Right lobe of liver (tissue), 4 donors: ENCODE measurements around the gene TMEM271.

ENCODE experiments used
- POLR2A ChIP-seq: fragments of 450-650 bp; IDR thresholded peaks from one replicate; pipeline ENCODE4 v1.6.1; 2017; ENCODE audit warnings: antibody characterized with exemption, mild to moderate bottlenecking
- TF ChIP-seq, protein P1 (sequence below), 4 donors: fragments of 200-600 bp in 3 of 4; fragments of 450-650 bp in 1 of 4; IDR thresholded peaks; one replicate each; pipeline versions ENCODE4 v1.5.1 to v1.8.0; 2016 to 2022; ENCODE audit warnings: antibody characterized with exemption in 4 of 4, mild to moderate bottlenecking in 2 of 4
- donor health status: DM: no; HTN: no; CAD: no.
- donor health status: DM: no; HTN: no; CAD: no.
- donor health status: DM: no; HTN: yes; CAD: no.

DNA sequence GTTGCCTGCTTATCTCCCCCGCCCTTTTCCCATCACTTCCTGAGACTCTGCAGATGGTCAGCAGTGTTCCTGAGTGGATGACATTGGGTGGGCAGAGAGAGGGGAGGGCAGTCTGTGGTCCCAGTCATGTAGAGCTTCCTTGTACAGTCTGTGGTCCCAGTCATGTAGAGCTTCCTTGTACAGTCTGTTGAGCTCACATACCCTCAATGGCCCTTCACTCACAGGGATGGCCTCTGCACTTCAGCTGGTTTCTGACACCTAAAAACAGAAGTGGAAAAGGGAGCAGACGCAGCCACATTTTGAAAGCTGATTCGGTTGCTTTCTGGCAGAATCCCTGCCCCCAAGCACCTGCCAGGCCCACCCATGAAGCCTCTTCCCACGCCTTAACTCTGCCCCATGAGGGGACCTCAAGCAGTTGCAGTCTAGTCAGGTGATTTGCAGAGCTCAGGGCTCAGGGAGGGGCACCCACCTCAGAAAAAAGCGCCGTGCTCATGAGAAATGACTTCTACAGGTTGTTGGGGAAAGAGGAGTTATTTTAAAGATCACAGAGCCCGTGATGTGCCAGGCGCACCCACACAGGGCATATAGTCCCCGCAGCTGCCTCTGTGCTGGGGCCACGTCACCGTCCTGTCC, 3.6 kb upstream of the TMEM271 start:
- TF ChIP-seq, protein P1, sequence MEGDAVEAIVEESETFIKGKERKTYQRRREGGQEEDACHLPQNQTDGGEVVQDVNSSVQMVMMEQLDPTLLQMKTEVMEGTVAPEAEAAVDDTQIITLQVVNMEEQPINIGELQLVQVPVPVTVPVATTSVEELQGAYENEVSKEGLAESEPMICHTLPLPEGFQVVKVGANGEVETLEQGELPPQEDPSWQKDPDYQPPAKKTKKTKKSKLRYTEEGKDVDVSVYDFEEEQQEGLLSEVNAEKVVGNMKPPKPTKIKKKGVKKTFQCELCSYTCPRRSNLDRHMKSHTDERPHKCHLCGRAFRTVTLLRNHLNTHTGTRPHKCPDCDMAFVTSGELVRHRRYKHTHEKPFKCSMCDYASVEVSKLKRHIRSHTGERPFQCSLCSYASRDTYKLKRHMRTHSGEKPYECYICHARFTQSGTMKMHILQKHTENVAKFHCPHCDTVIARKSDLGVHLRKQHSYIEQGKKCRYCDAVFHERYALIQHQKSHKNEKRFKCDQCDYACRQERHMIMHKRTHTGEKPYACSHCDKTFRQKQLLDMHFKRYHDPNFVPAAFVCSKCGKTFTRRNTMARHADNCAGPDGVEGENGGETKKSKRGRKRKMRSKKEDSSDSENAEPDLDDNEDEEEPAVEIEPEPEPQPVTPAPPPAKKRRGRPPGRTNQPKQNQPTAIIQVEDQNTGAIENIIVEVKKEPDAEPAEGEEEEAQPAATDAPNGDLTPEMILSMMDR (IDR thresholded peaks at IDR 0.05): no peak
- TF ChIP-seq POLR2A: no peak
